ENCODE results near the gene PFKFB4. TPM values are rescaled to one million over a fixed set of nuclear protein-coding genes. Genes with fewer than 3 reads are reported as not detected.

PFKFB4 gene
- total RNA-seq, 1 donor from 2014 or later: 19.2 TPM

DNA sequence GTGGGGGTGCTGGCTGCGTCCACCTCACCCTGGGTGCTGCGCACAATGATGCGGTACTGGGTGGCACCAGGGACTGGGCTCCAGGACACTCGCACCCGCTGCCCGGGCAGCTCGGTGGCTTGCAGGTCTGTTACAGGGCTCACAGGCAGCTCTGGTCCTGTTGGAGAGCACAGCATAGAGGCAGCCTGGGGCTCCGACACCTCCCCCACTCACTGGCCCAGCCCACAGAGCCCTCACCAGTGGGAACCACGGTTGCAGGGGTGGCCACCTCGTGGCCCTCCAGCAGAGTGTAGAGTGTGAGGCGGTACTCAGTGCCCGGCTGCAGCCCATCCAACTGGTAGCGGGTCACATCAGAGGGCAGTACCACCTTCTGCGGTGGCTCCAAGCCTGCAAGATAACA, 34.8 kb upstream of the PFKFB4 start:
- Mint-ChIP-seq H3K4me3 (no peak overlapping the region), H3K27me3 (ENCODE audit: low read depth) (peaks cover 2% of the 10 kb centered on the region), H3K4me1 (peaks cover 8% of the 10 kb centered on the region)

DNA sequence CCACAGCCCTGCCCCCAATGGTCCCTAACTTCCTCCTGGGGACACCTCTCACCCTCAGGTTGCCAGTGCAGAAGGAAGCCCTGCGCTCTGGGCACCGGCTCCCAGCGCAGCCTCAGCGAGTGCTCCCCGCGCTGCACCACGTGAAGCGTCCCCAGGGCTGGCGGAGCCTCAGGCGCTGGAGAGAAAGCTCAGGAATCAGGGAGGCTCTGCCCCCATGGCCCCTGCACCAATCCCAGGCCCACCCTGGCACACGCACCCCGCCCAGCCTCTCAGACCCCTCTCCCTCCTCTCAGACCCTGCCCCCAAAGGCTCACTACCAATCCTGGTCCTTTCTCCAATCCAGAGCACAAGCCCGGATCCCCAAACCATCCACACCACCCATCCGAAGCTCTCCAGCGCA, 31.6 kb upstream of the PFKFB4 start:
- Mint-ChIP-seq H3K4me3 (no peak overlapping the region), H3K4me1 (no peaks in the 10 kb centered on the region), H3K27me3 (ENCODE audit: low read depth) (peaks cover 2% of the 10 kb centered on the region), H3K36me3 (ENCODE audit: low read depth) (no peaks in the 10 kb centered on the region), H3K27ac (ENCODE audit: unreplicated experiment) (no peak overlapping the region), H3K9me3 (no peaks in the 10 kb centered on the region)
- TF ChIP-seq, protein P1, sequence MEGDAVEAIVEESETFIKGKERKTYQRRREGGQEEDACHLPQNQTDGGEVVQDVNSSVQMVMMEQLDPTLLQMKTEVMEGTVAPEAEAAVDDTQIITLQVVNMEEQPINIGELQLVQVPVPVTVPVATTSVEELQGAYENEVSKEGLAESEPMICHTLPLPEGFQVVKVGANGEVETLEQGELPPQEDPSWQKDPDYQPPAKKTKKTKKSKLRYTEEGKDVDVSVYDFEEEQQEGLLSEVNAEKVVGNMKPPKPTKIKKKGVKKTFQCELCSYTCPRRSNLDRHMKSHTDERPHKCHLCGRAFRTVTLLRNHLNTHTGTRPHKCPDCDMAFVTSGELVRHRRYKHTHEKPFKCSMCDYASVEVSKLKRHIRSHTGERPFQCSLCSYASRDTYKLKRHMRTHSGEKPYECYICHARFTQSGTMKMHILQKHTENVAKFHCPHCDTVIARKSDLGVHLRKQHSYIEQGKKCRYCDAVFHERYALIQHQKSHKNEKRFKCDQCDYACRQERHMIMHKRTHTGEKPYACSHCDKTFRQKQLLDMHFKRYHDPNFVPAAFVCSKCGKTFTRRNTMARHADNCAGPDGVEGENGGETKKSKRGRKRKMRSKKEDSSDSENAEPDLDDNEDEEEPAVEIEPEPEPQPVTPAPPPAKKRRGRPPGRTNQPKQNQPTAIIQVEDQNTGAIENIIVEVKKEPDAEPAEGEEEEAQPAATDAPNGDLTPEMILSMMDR (conservative IDR thresholded peaks at IDR 0.05): no peak
- DNase-seq (ENCODE audit: low read depth, low spot score): no peak

More for the DNA sequence above, 34.8 kb upstream of the PFKFB4 start:
- Mint-ChIP-seq H3K36me3 (ENCODE audit: low read depth) (no peaks in the 10 kb centered on the region), H3K27ac (ENCODE audit: unreplicated experiment) (no peak overlapping the region), H3K9me3 (no peaks in the 10 kb centered on the region)
- TF ChIP-seq, protein P1 (conservative IDR thresholded peaks at IDR 0.05): no peak
- no peak for DNase-seq (ENCODE audit: low read depth, low spot score)

DNA sequence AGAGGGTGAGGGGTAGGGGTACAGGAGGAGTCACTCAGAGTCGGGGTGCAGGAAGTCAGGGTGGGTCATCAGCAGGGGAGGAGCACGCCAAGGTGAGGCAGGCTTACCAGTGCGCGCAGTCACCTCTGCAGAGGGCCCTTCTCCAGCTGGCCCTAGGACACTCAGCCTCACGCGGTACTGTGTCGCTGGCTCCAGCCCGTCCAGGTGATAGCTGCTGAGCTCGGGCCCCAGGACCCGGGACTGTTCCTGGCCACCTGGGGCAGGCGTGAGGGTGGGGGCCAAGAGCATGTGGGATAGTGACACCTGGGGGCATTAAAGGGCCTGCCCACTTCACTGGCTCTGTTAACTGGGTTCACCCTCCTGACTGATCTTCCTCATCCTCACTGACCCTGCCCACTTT, 31.1 kb upstream of the PFKFB4 start:
- no peak for DNase-seq (ENCODE audit: low read depth, low spot score)
- H3K27me3 Mint-ChIP-seq (ENCODE audit: low read depth): peaks cover under 1% of the 10 kb centered on the region
- no peaks in the 10 kb centered on the region for H3K9me3 Mint-ChIP-seq
- no peaks in the 10 kb centered on the region for H3K36me3 Mint-ChIP-seq (ENCODE audit: low read depth)
- no peak overlapping the region for H3K4me3 Mint-ChIP-seq
- H3K27ac Mint-ChIP-seq (ENCODE audit: unreplicated experiment): no peak overlapping the region
- H3K4me1 Mint-ChIP-seq: no peaks in the 10 kb centered on the region
- TF ChIP-seq, protein P1 (conservative IDR thresholded peaks at IDR 0.05): no peak

DNA sequence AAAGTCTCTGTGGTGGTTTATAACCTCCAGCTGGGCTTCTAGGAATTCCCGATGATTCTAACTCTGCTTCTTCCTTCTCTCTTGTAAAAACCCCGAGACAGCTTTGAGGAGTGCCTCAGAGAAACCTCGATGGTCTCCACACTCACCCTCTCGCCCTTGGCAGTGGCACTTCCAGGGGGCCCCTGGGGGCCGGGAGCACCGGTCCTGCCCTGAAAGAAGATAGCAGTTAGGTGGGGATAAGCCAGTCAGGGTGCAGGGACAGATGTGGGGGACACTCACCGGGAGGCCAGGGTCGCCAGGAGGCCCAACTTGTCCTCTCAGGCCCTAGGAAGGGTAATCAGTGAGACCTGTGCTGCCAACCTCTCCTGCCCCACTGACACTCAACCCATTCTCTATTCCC, 28.8 kb upstream of the PFKFB4 start:
- Mint-ChIP-seq H3K27me3 (ENCODE audit: low read depth) (no peaks in the 10 kb centered on the region), H3K27ac (ENCODE audit: unreplicated experiment) (no peak overlapping the region), H3K4me1 (no peaks in the 10 kb centered on the region), H3K4me3 (no peak overlapping the region), H3K9me3 (no peaks in the 10 kb centered on the region), H3K36me3 (ENCODE audit: low read depth) (no peaks in the 10 kb centered on the region)
- TF ChIP-seq, protein P1 (conservative IDR thresholded peaks at IDR 0.05): no peak
- no peak for DNase-seq (ENCODE audit: low read depth, low spot score)

DNA sequence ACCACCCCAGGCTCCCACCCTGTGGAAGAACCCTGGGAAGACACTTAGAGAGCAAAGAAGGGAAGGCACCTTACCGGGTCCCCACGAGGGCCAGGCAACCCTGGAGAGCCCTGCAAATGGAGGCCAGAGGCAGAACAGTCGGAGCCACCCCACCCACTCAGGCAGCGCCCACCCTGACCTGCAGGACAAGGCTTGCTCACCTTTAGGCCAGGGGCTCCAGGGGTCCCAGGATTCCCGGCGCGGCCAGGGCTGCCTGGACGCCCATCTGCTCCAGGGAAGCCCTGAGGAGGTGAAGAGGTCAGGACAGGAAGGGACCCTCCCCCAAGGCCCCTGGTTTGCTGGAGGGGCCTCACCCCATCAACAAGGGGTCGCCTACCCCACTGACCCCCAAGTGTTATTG, 28.2 kb upstream of the PFKFB4 start:
- Mint-ChIP-seq H3K36me3 (ENCODE audit: low read depth) (no peaks in the 10 kb centered on the region), H3K4me3 (no peak overlapping the region), H3K27me3 (ENCODE audit: low read depth) (no peaks in the 10 kb centered on the region), H3K9me3 (no peaks in the 10 kb centered on the region), H3K27ac (ENCODE audit: unreplicated experiment) (no peak overlapping the region), H3K4me1 (no peaks in the 10 kb centered on the region)
- TF ChIP-seq, protein P1 (conservative IDR thresholded peaks at IDR 0.05): no peak
- DNase-seq (ENCODE audit: low read depth, low spot score): no peak

Measured in neural crest cell (in vitro differentiated cells).